Measurements from ENCODE around the gene NPAS3.

The NPAS3 gene

GRCh38 chr14:32967421-32967820, 28.7 kb downstream of the NPAS3 start:
- ATAC-seq (replicated peaks): no peak
- H3K27ac Mint-ChIP-seq: no peak overlapping the region
- H3K36me3 Mint-ChIP-seq (ENCODE audit: insufficient read depth): no peaks in the 10 kb centered on the region
- no peaks in the 10 kb centered on the region for H3K27me3 Mint-ChIP-seq
- H3K9me3 Mint-ChIP-seq: peaks cover 3 to 11% of the 10 kb centered on the region in 2 donors
- no peaks in the 10 kb centered on the region for H3K4me1 Mint-ChIP-seq (ENCODE audit: low read depth in 2 of 2)
- no peak overlapping the region for H3K4me3 Mint-ChIP-seq
- DNase-seq: no peak

- no peaks in the 10 kb centered on the region for H3K4me1 Mint-ChIP-seq (ENCODE audit: low read depth in 2 of 2)
- DNase-seq (no peak), ATAC-seq (replicated peaks) (no peak)
- no peak overlapping the region for H3K4me3 Mint-ChIP-seq
- H3K36me3 Mint-ChIP-seq (ENCODE audit: insufficient read depth): no peaks in the 10 kb centered on the region
- H3K27me3 Mint-ChIP-seq: no peaks in the 10 kb centered on the region
- H3K9me3 Mint-ChIP-seq: peaks cover 3 to 11% of the 10 kb centered on the region in 2 donors
- no peak overlapping the region for H3K27ac Mint-ChIP-seq
Measured at GRCh38 chr14:32968972-32969544, 30.4 kb downstream of the NPAS3 start.

DNA sequence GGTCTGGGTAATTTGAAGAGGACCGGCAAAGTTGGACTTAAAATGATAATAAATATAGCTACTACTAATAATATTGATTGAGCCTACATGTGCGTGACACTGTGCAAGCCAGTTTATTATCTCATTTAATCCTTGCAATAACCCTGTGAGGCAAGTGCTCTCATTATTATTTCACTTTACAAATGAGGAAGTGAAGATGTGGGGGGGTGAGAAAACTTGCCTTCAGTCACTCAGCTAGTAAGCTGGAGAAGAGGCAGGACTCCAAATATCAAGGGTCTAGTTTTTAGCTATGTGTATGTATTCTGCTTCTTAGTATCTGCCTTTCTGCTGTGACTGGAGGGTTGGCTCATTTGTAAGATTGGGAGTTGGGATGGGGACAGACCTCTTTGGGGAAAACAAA, 39.2 kb downstream of the NPAS3 start:
- no peaks in the 10 kb centered on the region for H3K36me3 Mint-ChIP-seq (ENCODE audit: insufficient read depth)
- peaks cover 0 to 6% of the 10 kb centered on the region in 2 donors for H3K9me3 Mint-ChIP-seq
- no peak overlapping the region for H3K4me3 Mint-ChIP-seq

GRCh38 chr14:32978691-32979255, 40.1 kb downstream of the NPAS3 start:
- DNase-seq (no peak), ATAC-seq (replicated peaks) (no peak)
- no peaks in the 10 kb centered on the region for H3K36me3 Mint-ChIP-seq (ENCODE audit: insufficient read depth)
- H3K4me3 Mint-ChIP-seq: no peak overlapping the region
- H3K27ac Mint-ChIP-seq: no peak overlapping the region
- H3K4me1 Mint-ChIP-seq (ENCODE audit: low read depth in 2 of 2): no peaks in the 10 kb centered on the region
- H3K9me3 Mint-ChIP-seq: peaks cover 0 to 6% of the 10 kb centered on the region in 2 donors
- no peaks in the 10 kb centered on the region for H3K27me3 Mint-ChIP-seq

More for the DNA sequence above, 39.2 kb downstream of the NPAS3 start:
- Mint-ChIP-seq H3K27me3 (no peaks in the 10 kb centered on the region), H3K27ac (no peak overlapping the region), H3K4me1 (ENCODE audit: low read depth in 2 of 2) (no peaks in the 10 kb centered on the region)
- no peak for DNase-seq
- ATAC-seq (replicated peaks): no peak

GRCh38 chr14:32980178-32980901, 41.7 kb downstream of the NPAS3 start:
- Mint-ChIP-seq H3K9me3 (peaks cover 0 to 4% of the 10 kb centered on the region in 2 donors), H3K36me3 (ENCODE audit: insufficient read depth) (no peaks in the 10 kb centered on the region), H3K4me3 (no peak overlapping the region), H3K27ac (no peak overlapping the region), H3K27me3 (no peaks in the 10 kb centered on the region), H3K4me1 (ENCODE audit: low read depth in 2 of 2) (no peaks in the 10 kb centered on the region)
- ATAC-seq (replicated peaks): no peak
- DNase-seq: no peak

DNA sequence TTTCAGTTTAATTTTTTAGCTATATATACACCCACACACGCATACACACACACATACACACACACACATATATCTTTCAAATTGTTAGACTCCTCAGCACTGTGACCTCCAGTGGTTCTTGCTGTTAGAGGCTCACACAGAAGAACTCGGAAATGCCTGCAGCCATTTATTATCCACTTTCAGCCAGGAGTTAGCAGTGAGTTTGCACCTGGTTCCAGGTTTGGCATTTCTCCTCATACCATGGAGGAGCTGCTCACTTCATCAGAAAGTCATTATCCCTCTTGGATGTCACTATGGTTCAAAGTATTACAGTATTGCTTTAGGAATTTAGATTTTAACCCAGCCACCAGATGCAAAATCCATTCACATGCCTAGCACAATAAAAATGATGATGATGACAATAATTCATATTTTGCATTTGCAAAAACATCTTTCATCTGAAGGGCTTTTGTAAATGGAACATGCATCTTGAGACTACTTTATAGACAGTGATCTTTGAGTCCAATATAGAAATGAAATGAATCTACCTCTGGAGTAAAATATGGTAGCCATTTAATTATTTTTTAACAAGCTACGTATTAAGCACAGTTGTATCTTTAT, 42.3 kb downstream of the NPAS3 start:
- H3K27ac Mint-ChIP-seq: no peak overlapping the region
- peaks cover 4% of the 10 kb centered on the region in 2 donors for H3K9me3 Mint-ChIP-seq

GRCh38 chr14:32984241-32984930, 45.7 kb downstream of the NPAS3 start:
- Mint-ChIP-seq H3K27ac (no peak overlapping the region), H3K9me3 (peaks cover 6 to 19% of the 10 kb centered on the region in 2 donors), H3K36me3 (ENCODE audit: insufficient read depth) (no peaks in the 10 kb centered on the region), H3K4me1 (ENCODE audit: low read depth in 2 of 2) (no peaks in the 10 kb centered on the region), H3K27me3 (no peaks in the 10 kb centered on the region), H3K4me3 (no peak overlapping the region)
- no peak for DNase-seq
- ATAC-seq (replicated peaks): no peak

More for the DNA sequence above, 42.3 kb downstream of the NPAS3 start:
- no peak overlapping the region for H3K4me3 Mint-ChIP-seq
- ATAC-seq (replicated peaks): no peak
- DNase-seq: no peak
- H3K36me3 Mint-ChIP-seq (ENCODE audit: insufficient read depth): no peaks in the 10 kb centered on the region
- no peaks in the 10 kb centered on the region for H3K27me3 Mint-ChIP-seq
- no peaks in the 10 kb centered on the region for H3K4me1 Mint-ChIP-seq (ENCODE audit: low read depth in 2 of 2)

- DNase-seq (no peak), ATAC-seq (replicated peaks) (no peak)
- no peak overlapping the region for H3K27ac Mint-ChIP-seq
- no peaks in the 10 kb centered on the region for H3K36me3 Mint-ChIP-seq (ENCODE audit: insufficient read depth)
- H3K27me3 Mint-ChIP-seq: no peaks in the 10 kb centered on the region
- no peak overlapping the region for H3K4me3 Mint-ChIP-seq
- peaks cover 10 to 27% of the 10 kb centered on the region in 2 donors for H3K9me3 Mint-ChIP-seq
- H3K4me1 Mint-ChIP-seq (ENCODE audit: low read depth in 2 of 2): no peaks in the 10 kb centered on the region
Measured at GRCh38 chr14:32985866-32986265, 47.2 kb downstream of the NPAS3 start.

DNA sequence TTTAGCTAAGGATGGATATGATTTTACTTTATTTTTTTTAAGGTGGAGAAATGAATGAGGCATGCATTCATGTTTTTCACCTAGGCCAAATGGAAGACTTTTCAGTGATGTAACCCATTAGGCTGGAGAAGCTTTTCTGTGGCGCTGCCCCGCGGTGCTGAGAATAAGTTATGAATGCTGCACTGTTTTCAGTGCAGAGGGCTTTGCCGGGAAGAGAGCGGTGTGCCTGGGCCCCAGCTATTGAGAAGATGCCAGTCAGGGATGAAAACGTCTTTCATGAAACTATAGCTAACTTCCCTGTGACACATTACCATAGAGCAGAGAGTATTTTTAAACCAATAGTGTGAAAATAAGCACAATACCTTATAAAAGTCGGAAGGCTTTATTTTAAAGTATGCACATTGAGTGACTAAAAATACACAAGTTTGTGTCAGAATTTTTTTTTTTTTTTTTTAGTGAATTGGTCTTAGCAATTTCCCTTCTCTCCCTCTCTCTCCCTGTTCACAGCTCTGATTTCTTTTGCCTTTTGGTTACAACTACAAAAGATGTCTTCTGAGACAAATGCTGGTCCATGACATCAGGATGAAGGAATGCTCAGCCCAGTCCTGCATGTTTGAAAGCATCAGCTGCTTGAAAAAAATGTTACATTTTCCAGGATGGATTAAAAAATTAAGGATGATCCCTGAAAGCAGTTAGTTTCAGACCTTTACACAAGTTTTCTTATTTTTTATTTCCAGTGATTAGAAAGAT, 48.3 kb downstream of the NPAS3 start:
- ATAC-seq (replicated peaks): no peak
- Mint-ChIP-seq H3K4me3 (no peak overlapping the region), H3K36me3 (ENCODE audit: insufficient read depth) (no peaks in the 10 kb centered on the region), H3K27me3 (no peaks in the 10 kb centered on the region), H3K27ac (no peak overlapping the region), H3K4me1 (ENCODE audit: low read depth in 2 of 2) (no peaks in the 10 kb centered on the region), H3K9me3 (peaks cover 10 to 27% of the 10 kb centered on the region in 2 donors)
- no peak for DNase-seq

DNA sequence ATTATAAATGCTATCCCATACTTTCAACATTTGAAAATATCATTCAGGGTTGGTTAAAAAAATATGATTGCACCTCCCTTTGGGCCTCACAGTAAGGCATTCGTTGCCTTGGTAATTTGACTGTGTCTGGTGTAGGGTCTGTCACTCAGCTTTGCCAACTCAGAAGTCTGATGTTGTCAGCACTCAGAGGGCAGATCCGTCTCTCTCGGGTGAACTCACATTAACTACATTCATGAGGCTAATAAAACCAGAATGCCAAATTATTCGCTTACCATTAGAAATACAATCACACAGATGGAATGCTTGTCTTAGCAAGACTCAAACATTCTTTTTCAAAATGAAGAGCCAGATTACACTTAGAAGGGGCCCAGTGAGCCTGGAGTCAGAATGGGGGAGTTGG, 53.0 kb downstream of the NPAS3 start:
- H3K4me1 Mint-ChIP-seq (ENCODE audit: low read depth in 2 of 2): no peaks in the 10 kb centered on the region
- H3K27me3 Mint-ChIP-seq: no peaks in the 10 kb centered on the region
- H3K27ac Mint-ChIP-seq: no peak overlapping the region
- H3K9me3 Mint-ChIP-seq: peaks cover 18 to 36% of the 10 kb centered on the region in 2 donors
- DNase-seq (no peak), ATAC-seq (replicated peaks) (no peak)
- no peak overlapping the region for H3K4me3 Mint-ChIP-seq
- H3K36me3 Mint-ChIP-seq (ENCODE audit: insufficient read depth): no peaks in the 10 kb centered on the region

- DNase-seq (no peak), ATAC-seq (replicated peaks) (no peak)
- Mint-ChIP-seq H3K4me1 (ENCODE audit: low read depth in 2 of 2) (no peaks in the 10 kb centered on the region), H3K27ac (no peak overlapping the region), H3K27me3 (no peaks in the 10 kb centered on the region), H3K36me3 (ENCODE audit: insufficient read depth) (no peaks in the 10 kb centered on the region), H3K9me3 (peaks cover 20 to 42% of the 10 kb centered on the region in 2 donors), H3K4me3 (no peak overlapping the region)
Measured at GRCh38 chr14:32993921-32994320, 55.2 kb downstream of the NPAS3 start.

DNA sequence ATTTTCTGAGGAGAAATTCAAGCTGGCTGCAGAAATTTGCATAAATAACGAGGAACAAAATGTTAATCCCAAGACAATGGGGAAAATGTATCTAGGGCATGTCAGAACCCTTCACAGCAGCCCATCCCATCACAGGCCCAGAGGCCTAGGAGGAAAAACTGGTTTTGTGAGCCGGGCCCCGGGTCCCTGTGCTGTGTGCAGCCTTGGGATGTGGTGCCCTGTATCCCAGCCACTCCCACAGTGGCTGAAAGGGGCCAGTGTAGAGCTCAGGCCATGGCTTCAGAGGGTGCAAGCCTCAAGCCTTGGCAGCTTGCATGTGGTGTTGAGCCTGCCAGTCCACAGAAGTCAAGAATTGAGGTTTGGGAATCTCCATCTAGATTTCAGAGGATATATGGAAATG, 57.7 kb downstream of the NPAS3 start:
- ATAC-seq (replicated peaks): no peak
- H3K36me3 Mint-ChIP-seq (ENCODE audit: insufficient read depth): no peaks in the 10 kb centered on the region
- no peaks in the 10 kb centered on the region for H3K4me1 Mint-ChIP-seq (ENCODE audit: low read depth in 2 of 2)
- H3K4me3 Mint-ChIP-seq: no peak overlapping the region
- peaks cover 15 to 34% of the 10 kb centered on the region in 2 donors for H3K9me3 Mint-ChIP-seq
- H3K27me3 Mint-ChIP-seq: no peaks in the 10 kb centered on the region
- DNase-seq: no peak
- no peak overlapping the region for H3K27ac Mint-ChIP-seq

GRCh38 chr14:32998433-32998832, 59.8 kb downstream of the NPAS3 start:
- H3K36me3 Mint-ChIP-seq (ENCODE audit: insufficient read depth): no peaks in the 10 kb centered on the region
- H3K4me3 Mint-ChIP-seq: no peak overlapping the region
- peaks cover 12 to 23% of the 10 kb centered on the region in 2 donors for H3K9me3 Mint-ChIP-seq
- DNase-seq (no peak), ATAC-seq (replicated peaks) (no peak)
- H3K27me3 Mint-ChIP-seq: no peaks in the 10 kb centered on the region
- H3K27ac Mint-ChIP-seq: no peak overlapping the region
- no peaks in the 10 kb centered on the region for H3K4me1 Mint-ChIP-seq (ENCODE audit: low read depth in 2 of 2)
